Psoas muscle (tissue), 8 donors: ENCODE measurements around the gene ERBIN. TPM values are rescaled to one million over a fixed set of nuclear protein-coding genes. Genes with fewer than 3 reads are reported as not detected.

Experiments
- ATAC-seq, 4 donors: fragments of 200-7000 bp; cut with Tn5 transposase; one replicate each; pipeline ENCODE4 v1.9.1; 2020; ENCODE audit warnings: moderate library complexity in 3 of 4, mild to moderate bottlenecking in 2 of 4
- DNase-seq, 2 donors: peaks; one replicate each; pipeline ENCODE4 v3.0.0-alpha.2; 2020
- H3K27ac ChIP-seq: fragments of 200-600 bp; one replicate; pipeline ENCODE4 v1.8.0; 2022
- H3K27me3 ChIP-seq, 3 donors: fragments of 200-600 bp in 1 of 3; one replicate each; pipeline versions ENCODE4 v1.6.1 to v1.8.0; 2013 to 2022; ENCODE audit warnings: low read length in 2 of 3, mild to moderate bottlenecking in 2 of 3, moderate library complexity in 1 of 3; ENCODE audit not compliant: insufficient read depth in 3 of 3
- H3K36me3 ChIP-seq, 2 donors: fragments of 200-600 bp in 1 of 2; one replicate each; pipeline versions ENCODE4 v1.6.1 to v1.8.0; 2013 to 2022; ENCODE audit warnings: low read depth in 1 of 2, mild to moderate bottlenecking in 1 of 2, moderate library complexity in 1 of 2; ENCODE audit not compliant: insufficient read depth in 1 of 2
- H3K4me1 ChIP-seq: fragments of 200-600 bp; one replicate; pipeline ENCODE4 v1.8.0; 2022
- H3K4me3 ChIP-seq: fragments of 200-600 bp; one replicate; pipeline ENCODE4 v1.8.0; 2022; ENCODE audit warnings: mild to moderate bottlenecking
- H3K9me3 ChIP-seq: fragments of 200-600 bp; one replicate; pipeline ENCODE4 v1.8.0; 2022
- WGBS, 3 donors: extraction: QIAGEN DNeasy Blood & Tissue Kit; methylation state at CpG; one replicate each; pipeline versions ENCODE4 v1.1.6 to v1.1.7; 2013; 5-methylcytosine and 5-hydroxymethylcytosine counted together
- intact Hi-C, 2 donors: fragments of 100-400 bp; cut with DNase I; formaldehyde crosslinking; loops; one replicate each; pipeline versions ENCODE4 v1.11.0 to v1.14.2; 2022
- polyA plus RNA-seq, 3 donors: library from polyadenylated mRNA; stranded (reverse); fragments of 200-250 nt; gene quantifications; one replicate each; pipeline ENCODE4 v1.2.3, GENCODE V29; 2013
- total RNA-seq, 4 donors: library from RNA; stranded (reverse); fragmentation: NEBNext Ultra II Directional in 2 of 4; extraction: Animal tissue kit (Norgen Biotek cat#: 25700) in 2 of 4; gene quantifications; one replicate each; pipeline versions ENCODE4 v1.2.1 to v1.2.4, GENCODE V29; 2021 to 2023
- TF ChIP-seq, protein P1 (sequence below): fragments of 200-600 bp; IDR thresholded peaks from one replicate; pipeline ENCODE4 v1.8.0; 2022; ENCODE audit warnings: antibody characterized with exemption
- donor health status: healthy with polysubstance abuse.
- donor health status: DM: no; HTN: no; CAD: no; lungs with moderate emphysema.
- donor health status: Bipolar disorder and iron deficiency.
- donor health status: healthy.
- donor health status: DM: yes; HTN: yes; CAD: no.
- donor health status: DM: no; HTN: no; CAD: no.
- donor health status: DM: no; HTN: no; CAD: no.
- donor health status: DM: yes; HTN: yes; CAD: no.

ERBIN gene
- total and polyA plus RNA-seq, 7 donors, result 8.3 to 56.6 (median 28.8) TPM

- DNase-seq (no peak), ATAC-seq (no peak)
- intact Hi-C loops, result no loop called here
- Histone ChIP-seq H3K9me3 (no peaks in the 10 kb centered on the region), H3K27ac (no peak overlapping the region), H3K36me3 (no peaks in the 10 kb centered on the region), H3K27me3 (no peaks in the 10 kb centered on the region), H3K4me3 (no peak overlapping the region), H3K4me1 (peaks cover 40% of the 10 kb centered on the region)
- 69 to 89% (median 73%) methylated on average over 1 of the region's 1 CpG for WGBS, 3 donors
- TF ChIP-seq, protein P1, sequence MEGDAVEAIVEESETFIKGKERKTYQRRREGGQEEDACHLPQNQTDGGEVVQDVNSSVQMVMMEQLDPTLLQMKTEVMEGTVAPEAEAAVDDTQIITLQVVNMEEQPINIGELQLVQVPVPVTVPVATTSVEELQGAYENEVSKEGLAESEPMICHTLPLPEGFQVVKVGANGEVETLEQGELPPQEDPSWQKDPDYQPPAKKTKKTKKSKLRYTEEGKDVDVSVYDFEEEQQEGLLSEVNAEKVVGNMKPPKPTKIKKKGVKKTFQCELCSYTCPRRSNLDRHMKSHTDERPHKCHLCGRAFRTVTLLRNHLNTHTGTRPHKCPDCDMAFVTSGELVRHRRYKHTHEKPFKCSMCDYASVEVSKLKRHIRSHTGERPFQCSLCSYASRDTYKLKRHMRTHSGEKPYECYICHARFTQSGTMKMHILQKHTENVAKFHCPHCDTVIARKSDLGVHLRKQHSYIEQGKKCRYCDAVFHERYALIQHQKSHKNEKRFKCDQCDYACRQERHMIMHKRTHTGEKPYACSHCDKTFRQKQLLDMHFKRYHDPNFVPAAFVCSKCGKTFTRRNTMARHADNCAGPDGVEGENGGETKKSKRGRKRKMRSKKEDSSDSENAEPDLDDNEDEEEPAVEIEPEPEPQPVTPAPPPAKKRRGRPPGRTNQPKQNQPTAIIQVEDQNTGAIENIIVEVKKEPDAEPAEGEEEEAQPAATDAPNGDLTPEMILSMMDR, result no peak
Measured at GRCh38 chr5:65982635-65983034, 56.3 kb downstream of the ERBIN start.

GRCh38 chr5:65984098-65984885 is 57.9 kb downstream of the ERBIN start:
- Histone ChIP-seq H3K36me3 (no peaks in the 10 kb centered on the region), H3K4me3 (no peak overlapping the region), H3K27ac (no peak overlapping the region), H3K27me3 (no peaks in the 10 kb centered on the region), H3K4me1 (peaks cover 40% of the 10 kb centered on the region), H3K9me3 (no peaks in the 10 kb centered on the region)
- 86 to 93% (median 93%) methylated on average over 10 of the region's 10 CpGs for WGBS, 3 donors
- TF ChIP-seq, protein P1, result no peak
- intact Hi-C loops, result no loop called here
- ATAC-seq, result peak in 3 of 4 donors; percentile 21 to 39 (median 25)
- DNase-seq, result no peak

DNA sequence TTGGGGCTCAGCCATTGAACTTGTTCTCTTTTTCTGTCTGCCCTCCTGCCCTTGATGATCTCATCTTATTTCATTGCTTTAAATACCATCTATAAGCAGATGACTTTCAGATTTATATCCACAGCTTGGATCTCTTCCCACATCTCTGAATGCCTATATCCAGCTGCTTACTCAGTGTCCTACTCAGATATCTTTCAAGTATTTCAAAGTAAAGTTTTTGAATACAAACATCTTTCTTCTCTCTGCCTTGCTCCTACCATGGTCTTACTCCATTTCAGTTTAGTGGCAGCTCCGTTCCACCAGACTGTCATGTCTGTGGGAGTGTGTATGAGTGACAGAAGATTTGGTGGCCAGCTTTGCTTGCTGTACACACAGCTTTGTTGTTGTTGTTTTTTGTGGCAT is 59.7 kb downstream of the ERBIN start:
- H3K27ac ChIP-seq, result no peak overlapping the region
- TF ChIP-seq, protein P1, result no peak
- ATAC-seq, result peak in 3 of 4 donors; percentile 34 to 61 (median 49)
- H3K4me1 ChIP-seq, result peaks cover 40% of the 10 kb centered on the region
- no peaks in the 10 kb centered on the region for H3K36me3 ChIP-seq
- WGBS, 3 donors, result 29 to 44% (median 40%) methylated on average over 1 of the region's 1 CpG
- H3K4me3 ChIP-seq, result no peak overlapping the region
- DNase-seq, result no peak
- no peaks in the 10 kb centered on the region for H3K9me3 ChIP-seq
- H3K27me3 ChIP-seq, result no peaks in the 10 kb centered on the region
- intact Hi-C loops, result no loop called here

GRCh38 chr5:65986796-65987195 is 60.4 kb downstream of the ERBIN start:
- TF ChIP-seq, protein P1, result no peak
- WGBS, 3 donors, result 80 to 85% (median 84%) methylated on average over 3 of the region's 3 CpGs
- Histone ChIP-seq H3K27me3 (no peaks in the 10 kb centered on the region), H3K36me3 (no peaks in the 10 kb centered on the region), H3K4me3 (no peak overlapping the region), H3K4me1 (peaks cover 36% of the 10 kb centered on the region), H3K9me3 (no peaks in the 10 kb centered on the region), H3K27ac (no peak overlapping the region)
- ATAC-seq (no peak), DNase-seq (no peak)
- intact Hi-C loops, result no loop called here
